NCI-H146 treated with DMSO at 0.1 percent for 48 hours (cell line): ENCODE results near the gene MELK.
A peak's percentile ranks its signal among the peaks of the same experiment; 100 is the strongest.
"Not testable (repeated sequence)": the region's sequence is repeated elsewhere in the genome, so short reads cannot be mapped to it uniquely, and the experiment has no call there.

ENCODE experiments used
- DNase-seq: peaks from one replicate; lab custom pipeline; 2025; ENCODE audit not compliant: unreplicated experiment; lab: John Stamatoyannopoulos, UW

Gene MELK

DNA sequence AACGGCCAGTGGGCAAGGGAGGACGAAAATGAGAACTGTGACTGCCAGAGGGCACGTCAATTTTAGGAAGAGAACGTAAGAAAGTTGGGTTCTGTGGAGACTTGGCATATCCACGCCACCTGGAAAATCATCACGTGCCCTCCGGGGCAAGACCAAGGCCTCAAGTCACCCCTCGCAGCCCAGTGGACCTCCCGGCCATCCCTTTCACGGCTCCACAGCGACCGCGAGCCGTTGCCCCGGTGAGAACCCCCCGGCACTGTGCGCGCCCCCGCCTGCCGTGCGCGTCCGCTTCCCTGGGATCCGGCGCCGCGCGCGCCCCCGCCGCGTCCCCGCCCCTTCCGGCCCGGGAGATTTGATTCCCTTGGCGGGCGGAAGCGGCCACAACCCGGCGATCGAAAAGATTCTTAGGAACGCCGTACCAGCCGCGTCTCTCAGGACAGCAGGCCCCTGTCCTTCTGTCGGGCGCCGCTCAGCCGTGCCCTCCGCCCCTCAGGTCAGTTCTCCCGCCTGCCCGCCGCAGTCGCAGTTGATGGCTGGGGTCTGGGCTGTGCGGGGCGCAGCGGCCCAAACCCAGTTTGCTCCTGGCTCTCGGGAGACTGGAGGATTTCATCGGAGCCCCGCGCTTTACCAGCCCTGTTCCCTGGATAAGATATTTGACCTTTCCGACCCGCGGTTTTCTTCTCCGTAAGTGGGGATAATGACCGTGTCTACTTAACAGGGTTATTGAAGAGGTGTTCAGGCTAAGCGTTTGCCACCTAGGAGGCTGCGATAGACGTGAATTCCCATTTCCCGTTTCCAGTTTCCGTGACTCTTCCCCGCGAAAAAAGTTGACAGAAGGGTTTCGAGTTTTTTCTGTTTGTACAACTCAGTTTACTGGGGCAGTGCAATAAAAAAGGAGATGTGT is at the start of gene MELK:
Gene MELK (plus strand): TSS at position 381 of the 904 bp plus-strand sequence. CDS start 8,787 bp downstream, outside the sequence.
- DNase-seq, result peak; percentile 81

DNA sequence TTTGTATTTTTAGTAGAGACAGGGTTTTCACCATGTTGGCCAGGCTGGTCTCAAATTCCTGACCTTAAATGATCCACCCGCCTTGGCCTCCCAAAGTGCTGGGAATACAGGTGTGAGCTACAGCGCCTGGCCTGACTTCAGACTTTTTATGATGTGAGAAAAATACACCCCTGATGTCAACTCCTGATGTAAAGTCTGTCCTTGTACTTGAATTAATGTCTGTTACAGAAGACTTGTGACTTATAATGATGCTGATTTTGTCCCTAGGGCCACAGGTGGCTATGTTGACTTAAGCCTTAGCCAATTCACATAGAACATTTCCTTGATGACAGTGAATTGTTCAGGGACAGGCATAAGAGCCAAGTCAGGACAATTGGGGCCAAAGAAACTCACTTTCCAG is 42.5 kb upstream of the MELK start:
- DNase-seq, result peak; percentile 26

DNA sequence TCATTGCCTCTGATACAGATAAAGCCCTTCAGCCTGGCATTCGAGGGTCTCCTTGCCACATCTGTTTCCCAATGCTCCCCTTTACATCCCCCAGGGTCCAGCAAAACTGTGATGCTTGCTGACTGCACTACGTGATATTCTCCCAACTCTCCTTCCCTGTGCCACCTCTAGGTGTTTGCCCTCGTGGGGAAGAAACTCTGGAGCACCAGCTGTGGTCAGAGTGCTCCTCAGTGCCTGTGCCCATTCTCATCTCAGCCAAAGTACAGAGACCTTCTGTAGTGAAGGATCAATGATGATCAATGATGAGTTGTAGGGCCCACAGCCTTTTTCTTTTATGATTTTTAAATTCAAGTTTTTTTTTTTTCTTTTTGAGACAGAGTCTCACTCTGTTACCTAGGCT is 40.3 kb upstream of the MELK start:
- DNase-seq, result no peak

DNA sequence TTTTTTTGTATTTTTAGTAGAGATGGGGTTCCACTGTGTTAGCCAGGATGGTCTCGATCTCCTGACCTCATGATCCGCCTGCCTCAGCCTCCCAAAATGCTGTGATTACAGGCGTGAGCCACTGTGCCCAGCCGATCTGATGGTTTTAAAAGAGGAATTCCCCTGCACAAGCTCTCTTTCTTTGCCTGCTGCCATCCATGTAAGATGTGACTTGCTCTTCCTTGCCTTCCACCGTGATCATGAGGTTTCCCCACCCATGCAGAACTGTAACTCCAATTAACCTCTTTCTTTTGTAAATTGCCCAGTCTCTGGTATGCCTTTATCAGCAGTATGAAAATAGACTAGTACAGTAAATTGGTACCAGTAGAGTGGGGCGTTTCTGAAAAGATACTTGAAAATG is 39.0 kb upstream of the MELK start:
- not testable (repeated sequence) for DNase-seq

DNA sequence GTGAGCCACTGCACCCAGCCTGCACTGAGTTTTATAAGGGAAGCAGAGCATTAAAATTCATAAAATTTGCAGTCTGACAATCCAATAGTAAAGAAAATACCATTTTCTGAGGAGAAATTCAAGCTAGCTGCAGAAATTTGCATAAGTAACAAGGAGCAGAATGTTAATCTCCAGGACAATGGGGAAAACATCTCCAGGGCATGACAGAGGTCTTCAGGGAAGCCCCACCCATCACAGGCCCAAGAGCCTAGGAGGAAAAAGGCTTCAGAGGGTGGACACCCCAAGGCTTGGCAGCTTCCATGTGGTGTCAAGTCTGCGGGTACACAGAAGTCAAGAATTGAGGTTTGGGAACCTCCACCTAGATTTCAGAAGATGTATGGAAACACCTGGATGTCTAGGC is 37.6 kb upstream of the MELK start:
- DNase-seq, result no peak

- no peak for DNase-seq
These were observed 34.8 kb upstream of the MELK start for GRCh38 chr9:36537861-36538260.

DNA sequence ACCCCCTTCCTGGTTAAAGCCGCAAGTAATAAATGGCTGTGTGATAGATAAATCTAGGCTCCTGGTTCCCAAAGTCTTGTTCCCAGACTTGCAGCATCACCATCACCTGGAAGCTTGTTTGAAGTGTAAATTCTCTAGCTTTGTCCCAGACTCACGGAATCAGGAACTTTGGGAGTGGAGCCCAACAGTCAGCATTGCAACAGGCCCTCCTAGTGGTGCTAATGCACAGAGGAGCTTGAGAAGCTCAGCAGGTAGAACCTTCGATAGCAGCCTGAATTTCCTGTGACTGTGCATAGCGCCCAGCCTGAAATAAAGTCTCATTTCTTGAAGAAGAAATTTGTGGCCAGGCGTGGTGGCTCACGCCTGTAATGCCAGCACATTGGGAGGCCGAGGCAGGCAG is 30.3 kb upstream of the MELK start:
- DNase-seq, result no peak

- DNase-seq, result no peak
These were observed 28.8 kb upstream of the MELK start for GRCh38 chr9:36543916-36544315.

DNA sequence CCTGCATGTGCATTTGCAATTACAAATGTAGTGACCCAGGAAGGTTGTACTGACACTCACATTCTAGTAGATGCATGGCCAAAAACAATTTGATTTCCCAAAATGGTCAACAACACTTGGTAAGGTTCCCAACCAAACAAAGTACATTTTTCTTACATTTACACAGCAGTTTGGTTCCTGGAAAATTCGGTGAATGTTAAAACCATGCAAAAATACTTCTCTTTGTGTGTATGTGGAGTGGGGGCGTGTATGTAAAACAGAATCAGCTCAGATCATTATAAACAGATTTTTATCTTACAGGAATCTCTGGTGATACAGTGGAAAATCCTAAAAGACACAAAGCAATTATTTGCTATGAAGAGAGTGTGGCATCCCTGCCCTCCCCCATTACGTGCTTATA is 25.1 kb upstream of the MELK start:
- no peak for DNase-seq

- DNase-seq, result no peak
These were observed 24.2 kb upstream of the MELK start for GRCh38 chr9:36548454-36548853.

DNA sequence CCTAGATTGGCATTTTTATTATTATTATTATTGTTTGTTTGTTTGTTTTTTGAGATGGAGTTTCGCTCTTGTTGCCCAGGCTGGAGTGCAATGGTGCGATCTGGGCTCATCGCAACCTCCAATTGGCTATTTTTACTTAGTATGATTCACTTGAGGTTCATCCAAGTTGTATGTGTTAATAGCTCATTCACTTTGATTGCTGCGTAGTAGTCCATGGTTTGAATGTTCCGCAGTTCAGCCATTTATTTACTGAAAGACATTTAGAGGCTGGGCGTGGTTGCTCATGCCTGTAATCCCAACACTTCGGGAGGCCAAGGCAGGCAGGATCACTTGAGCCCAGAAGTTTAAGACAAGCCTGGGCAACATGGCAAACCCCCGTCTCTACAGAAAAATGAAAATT is 22.6 kb upstream of the MELK start:
- no peak for DNase-seq

- DNase-seq, result not testable (repeated sequence)
These were observed 22.0 kb upstream of the MELK start for GRCh38 chr9:36550631-36551098.

DNA sequence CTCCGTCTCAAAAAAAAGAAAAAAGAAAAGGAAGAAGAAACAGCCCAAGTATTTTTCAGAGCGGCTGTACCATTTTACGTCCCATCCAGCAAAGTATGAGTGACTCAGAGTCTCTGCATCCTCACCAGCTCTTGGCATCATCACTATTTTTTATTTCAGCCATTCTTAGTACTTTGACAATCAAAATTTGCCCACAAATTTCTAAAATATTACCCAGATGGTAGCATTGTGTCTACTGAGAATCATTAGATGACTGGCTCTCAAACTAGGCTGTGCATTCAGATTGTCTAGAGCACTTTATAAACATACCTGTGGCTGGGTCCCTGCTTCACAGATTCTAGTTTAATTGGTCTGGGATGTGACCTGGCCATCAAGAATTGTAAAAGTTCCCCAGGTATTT is 21.6 kb upstream of the MELK start:
- no peak for DNase-seq

DNA sequence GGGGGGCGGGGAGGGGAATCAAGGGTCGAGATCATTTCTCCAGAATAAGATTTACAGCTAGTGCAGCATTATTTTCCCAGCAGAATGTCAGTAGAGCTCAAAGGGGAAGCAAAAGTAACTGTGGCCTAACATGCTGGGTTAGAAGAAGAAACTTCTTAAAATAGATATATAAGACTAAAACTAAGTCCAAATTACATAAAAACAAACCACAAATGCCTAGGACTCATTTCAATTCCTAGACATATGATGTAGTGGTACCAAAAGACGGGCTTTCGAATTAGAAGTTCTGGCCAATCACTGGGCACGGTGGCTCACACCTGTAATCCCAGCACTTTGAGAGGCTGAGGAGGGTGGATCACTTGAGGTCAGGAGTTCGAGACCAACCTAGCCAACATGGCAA is 20.8 kb upstream of the MELK start:
- no peak for DNase-seq

DNA sequence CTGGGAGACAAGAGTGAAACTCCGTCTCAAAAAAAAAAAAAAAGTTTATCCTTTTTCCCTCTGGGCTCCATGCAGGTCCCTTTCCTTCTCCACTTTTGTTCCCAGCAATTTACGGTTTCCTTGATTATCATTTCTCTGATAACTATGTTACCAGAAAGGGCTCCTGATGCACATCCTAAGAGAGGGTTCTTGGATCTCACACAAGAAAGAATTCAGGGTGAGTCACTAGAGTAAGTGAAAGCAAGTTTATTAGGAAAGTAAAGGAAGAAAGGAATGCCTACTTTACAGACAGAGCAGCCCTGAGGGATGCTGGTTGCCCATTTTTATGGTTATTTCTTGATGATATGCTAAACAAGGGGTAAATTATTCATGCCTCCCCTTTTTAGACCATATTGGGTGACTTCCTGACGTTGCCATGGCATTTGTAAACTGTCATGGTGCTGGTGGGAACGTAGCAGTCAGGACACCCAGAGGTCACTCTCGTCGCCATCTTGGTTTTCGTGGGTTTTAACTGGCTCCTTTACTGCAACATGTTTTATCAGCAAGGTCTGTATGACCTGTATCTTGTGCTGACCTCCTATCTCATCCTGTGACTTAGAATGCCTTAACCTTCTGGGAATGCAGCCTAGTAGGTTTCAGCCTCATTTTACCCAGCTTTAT is 13.5 kb upstream of the MELK start:
- no peak for DNase-seq

DNA sequence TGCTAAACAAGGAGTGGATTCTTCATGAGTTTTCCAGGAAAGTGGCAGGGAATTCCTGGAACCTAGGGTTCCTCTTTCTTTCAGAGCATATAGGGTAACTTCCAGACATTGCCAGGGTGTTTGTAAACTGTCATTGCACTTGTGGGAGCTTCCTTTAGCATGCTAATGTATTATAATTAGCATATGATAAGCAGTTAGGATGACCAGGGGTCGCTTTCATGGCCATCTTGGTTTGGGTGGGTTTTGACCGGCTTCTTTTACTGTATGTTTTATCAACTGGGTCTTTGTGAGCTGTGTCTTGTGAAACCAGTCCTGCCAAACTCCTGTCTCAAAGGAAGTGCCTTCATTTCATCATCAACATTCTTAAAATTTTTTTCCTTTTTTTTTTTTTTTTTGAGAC is 11.9 kb upstream of the MELK start:
- DNase-seq, result no peak

- not testable (repeated sequence) for DNase-seq
These were observed 9.9 kb upstream of the MELK start for GRCh38 chr9:36562801-36563200.

DNA sequence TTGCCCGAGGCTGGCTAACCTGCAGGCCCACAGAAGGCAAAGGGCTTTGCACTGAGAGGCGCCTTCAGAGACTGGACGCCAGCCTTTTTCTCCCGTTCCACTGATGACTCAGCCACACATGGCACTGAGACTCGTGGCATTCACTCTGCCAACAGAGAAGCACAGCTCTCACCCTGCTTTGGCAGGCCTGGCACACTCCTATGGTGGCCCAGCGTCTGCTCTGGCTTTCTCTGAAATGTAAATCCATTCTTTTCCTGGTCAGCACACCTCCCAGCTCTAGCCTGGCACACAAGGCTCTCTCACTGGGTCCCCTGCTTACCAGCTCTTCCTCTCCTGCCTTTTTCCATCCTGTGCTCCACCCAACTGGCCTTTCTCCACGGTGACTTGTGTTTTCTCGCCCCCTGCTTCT is 5.9 kb upstream of the MELK start:
- no peak for DNase-seq

DNA sequence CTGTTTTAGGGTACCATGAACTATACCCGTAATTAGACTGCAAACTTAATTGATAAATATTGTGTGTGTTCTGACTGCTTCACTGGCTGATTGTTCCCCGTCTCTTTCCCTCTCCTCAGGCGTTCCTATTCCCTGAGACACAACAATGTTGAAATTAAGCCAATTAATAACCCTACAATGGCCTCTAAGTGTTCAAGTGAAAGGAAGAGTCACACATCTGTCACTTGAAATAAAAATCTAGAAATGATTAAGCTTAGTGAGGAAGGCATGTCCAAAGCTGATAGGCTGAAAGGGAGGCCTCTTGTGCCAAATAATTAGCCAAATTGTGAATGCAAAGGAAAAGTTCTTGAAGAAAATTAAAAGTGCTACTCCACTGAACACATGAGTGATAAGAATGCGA is 4.0 kb upstream of the MELK start:
- not testable (repeated sequence) for DNase-seq

DNA sequence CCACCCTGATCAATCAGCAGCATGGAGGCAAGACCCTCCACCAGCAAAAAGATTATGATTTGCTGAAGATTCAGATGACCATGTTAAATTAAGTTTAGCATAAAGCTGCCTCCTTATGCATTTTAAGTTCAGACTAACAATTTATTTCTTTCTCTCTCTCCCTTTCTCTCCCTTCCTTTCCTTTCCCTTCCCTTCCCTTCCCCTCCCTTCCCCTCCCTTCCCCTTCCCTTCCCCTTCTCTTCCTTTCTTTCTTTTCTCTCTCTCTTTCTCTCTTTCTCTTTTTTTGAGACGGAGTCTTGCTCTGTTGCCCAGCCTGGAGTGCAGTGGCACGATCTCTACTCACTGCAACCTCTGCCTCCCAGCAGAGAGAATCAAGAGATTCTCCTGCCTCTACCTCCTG is 1.4 kb upstream of the MELK start:
- no peak for DNase-seq

DNA sequence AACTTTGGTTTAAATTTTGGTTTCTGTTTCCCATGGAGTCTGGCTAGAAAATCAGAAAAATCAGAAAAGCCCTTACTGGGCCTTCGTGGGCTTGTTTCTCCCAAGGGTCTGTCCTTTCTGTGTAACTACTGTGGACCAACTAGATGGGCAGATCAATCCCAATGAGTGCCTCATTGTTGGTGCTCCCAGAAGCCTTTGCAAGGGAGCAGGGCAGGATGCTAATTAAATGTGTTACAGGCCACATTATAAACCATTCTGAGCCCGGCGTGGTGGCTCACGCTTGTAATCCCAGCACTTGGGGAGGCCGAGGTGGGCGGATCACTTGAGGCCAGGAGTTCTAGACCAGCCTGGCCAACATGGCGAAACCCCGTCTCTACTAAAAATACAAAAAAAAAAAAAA is 1.4 kb downstream of the MELK start:
- not testable (repeated sequence) for DNase-seq

DNA sequence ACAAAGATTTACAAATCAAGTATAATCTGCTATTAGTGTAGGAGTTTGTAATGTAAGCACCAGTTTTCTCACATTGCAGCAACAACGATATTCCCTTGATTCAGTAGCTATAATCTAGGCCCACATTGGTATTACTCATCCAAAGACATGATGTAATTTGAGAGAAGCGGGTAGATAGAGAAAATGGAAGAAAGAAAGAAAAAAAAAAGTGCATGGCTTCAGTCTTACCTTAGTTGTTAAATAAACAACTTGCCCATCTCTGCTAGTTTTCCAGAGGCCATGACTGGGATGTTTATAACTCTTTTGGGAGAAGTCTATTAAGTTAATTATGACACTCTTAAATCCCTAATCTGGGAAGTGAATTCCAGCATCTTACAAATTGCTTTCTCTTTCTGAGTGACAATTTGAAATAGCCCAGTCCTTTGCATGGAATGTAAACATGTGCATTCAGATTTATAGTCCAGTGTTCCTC is 2.8 kb downstream of the MELK start:
- DNase-seq, result no peak
